Suprapubic skin (tissue), 4 donors: Measurements from ENCODE around the gene MPLKIP.
A peak's percentile ranks its signal among the peaks of the same experiment; 100 is the strongest.

Experiments used
- CTCF ChIP-seq, 2 donors: fragments of 200-600 bp in 1 of 2; fragments of 450-650 bp in 1 of 2; sonication (generic) in 1 of 2; IDR thresholded peaks; one replicate each; pipeline ENCODE4 v1.5.1; 2016 to 2019; ENCODE audit warnings: antibody characterized with exemption in 2 of 2, mild to moderate bottlenecking in 1 of 2, moderate library complexity in 1 of 2
- EP300 ChIP-seq: sonication (generic); formaldehyde crosslinking; IDR thresholded peaks from one replicate; pipeline ENCODE4 v1.6.1; 2017; ENCODE audit warnings: antibody characterized with exemption
- POLR2A ChIP-seq, 2 donors: fragments of 450-650 bp; IDR thresholded peaks; one replicate each; pipeline ENCODE4 v1.6.1; 2017; ENCODE audit warnings: antibody characterized with exemption in 2 of 2, mild to moderate bottlenecking in 2 of 2, moderate library complexity in 2 of 2
- POLR2AphosphoS5 ChIP-seq, 3 donors: sonication (generic); formaldehyde crosslinking; IDR thresholded peaks; one replicate each; pipeline ENCODE4 v1.6.1; 2017; ENCODE audit warnings: antibody characterized with exemption in 3 of 3

- TF ChIP-seq CTCF (IDR thresholded peaks at IDR 0.05) (peak; percentile 94 to 100), POLR2AphosphoS5 (IDR thresholded peaks at IDR 0.05) (peak in 2 of 3 donors; percentile 50 to 97), POLR2A (IDR thresholded peaks at IDR 0.05) (peak in 1 of 2 donors; percentile 45), EP300 (no peak)
These were observed at the start of gene MPLKIP, which contains the start of gene SUGCT for GRCh38 chr7:40134428-40135316.
